HepG2 (cell line): Measurements from ENCODE around the gene HES1.

ENCODE experiments used
- DPF2 ChIP-seq: sonication (generic); formaldehyde crosslinking; IDR thresholded peaks from 2 replicates; pipeline ENCODE4 v1.4.0; 2020; ENCODE audit warnings: mild to moderate bottlenecking, low read depth, missing genetic modification reagents, borderline replicate concordance
- POLR2AphosphoS5 ChIP-seq: IDR thresholded peaks from 2 replicates; pipeline ENCODE4 v1.6.1; 2012; ENCODE audit warnings: low read depth, low read length

DNA sequence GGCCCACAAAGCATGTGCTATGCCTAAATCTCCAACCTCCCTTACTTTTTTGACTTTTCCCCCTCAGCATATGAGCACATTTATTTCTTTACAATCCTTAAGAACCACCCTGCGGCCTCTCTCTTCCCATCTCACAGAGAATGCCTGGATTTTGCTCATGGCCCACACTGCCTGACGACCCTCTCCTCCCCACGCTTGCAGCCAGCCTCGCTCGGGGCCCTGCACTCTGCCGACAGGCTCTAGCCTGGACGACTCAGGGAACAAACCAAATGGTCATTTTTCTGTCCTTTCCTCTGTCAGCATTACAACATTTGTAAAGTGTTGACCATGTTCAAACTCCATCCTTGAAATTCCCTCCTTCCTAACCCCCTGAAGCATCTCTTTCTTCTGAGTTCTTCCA lies 11.7 kb downstream of the HES1 start:
- TF ChIP-seq POLR2AphosphoS5 (no peak), DPF2 (CRISPR knock-in tag) (no peak)
